ENCODE results near the gene CBX2.

DNA sequence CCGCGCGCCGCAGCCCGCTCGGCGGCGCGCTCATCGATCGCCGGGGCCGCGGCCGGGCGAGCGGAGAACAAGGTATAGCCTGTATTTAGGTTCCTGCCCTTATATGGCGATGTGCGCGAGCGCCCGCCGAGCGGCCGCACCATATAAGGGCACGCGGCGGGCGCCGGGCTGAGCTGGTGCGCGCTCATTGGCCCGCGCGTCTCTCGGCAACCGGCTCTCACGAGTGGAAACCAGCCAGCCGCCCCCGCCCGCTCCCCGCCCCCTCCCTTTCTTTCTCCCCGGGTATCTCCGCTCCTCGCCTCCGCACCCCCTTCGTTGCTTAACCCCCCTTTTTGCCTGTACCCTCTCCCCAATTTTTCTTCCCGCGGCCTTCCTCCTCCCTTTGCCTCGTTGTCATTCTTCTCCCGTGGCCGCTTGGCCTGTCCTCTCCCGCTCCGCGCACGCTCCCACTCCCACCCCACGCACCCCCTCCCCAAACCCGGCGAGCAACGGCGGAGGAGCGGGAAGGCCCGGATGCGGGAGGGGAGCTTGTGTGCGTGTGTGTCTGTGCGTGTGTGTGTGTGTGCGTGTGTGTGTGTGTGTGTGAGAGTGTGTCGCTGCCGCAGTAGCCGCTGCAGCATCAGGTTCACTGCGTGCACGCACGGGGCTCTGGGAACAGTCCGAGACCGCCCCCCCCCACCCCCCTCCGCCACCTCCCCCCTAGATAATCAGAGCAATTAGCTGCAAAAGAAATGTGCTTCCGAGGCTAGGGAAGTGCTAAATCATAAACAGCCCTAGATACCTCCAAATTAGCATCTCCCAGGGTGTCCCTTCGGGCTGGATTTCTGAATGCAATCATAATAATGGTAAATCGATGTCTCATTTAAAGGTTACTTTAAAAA, 32.4 kb downstream of the CBX2 start:
- TF ChIP-seq, protein P1, sequence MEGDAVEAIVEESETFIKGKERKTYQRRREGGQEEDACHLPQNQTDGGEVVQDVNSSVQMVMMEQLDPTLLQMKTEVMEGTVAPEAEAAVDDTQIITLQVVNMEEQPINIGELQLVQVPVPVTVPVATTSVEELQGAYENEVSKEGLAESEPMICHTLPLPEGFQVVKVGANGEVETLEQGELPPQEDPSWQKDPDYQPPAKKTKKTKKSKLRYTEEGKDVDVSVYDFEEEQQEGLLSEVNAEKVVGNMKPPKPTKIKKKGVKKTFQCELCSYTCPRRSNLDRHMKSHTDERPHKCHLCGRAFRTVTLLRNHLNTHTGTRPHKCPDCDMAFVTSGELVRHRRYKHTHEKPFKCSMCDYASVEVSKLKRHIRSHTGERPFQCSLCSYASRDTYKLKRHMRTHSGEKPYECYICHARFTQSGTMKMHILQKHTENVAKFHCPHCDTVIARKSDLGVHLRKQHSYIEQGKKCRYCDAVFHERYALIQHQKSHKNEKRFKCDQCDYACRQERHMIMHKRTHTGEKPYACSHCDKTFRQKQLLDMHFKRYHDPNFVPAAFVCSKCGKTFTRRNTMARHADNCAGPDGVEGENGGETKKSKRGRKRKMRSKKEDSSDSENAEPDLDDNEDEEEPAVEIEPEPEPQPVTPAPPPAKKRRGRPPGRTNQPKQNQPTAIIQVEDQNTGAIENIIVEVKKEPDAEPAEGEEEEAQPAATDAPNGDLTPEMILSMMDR (conservative IDR thresholded peaks at IDR 0.05 in 1 of 2, IDR thresholded peaks at IDR 0.05 in 1 of 2; ENCODE audit: low read depth in 1 of 2, low read length in 2 of 2): no peak
- no peak for TF ChIP-seq EZH2 (IDR thresholded peaks at IDR 0.05; ENCODE audit: low read length, missing control alignments)

All from fibroblast of lung (primary cell).